GM12878 (cell line): ENCODE data around the gene COPS7A.

Source experiments
- FOXM1 ChIP-seq: IDR thresholded peaks from 2 replicates; pipeline ENCODE4 v1.6.1; 2012; ENCODE audit warnings: low read depth, mild to moderate bottlenecking, inconsistent platforms, low read length, moderate library complexity
- MEF2A ChIP-seq: IDR thresholded peaks from 2 replicates; pipeline ENCODE4 v1.6.1; 2011; ENCODE audit warnings: low read depth, mild to moderate bottlenecking, low read length, moderate library complexity; ENCODE audit not compliant: insufficient read depth
- SMC3 ChIP-seq: IDR thresholded peaks from 2 replicates; pipeline ENCODE4 v1.6.1; 2011; ENCODE audit warnings: low read length, improper control_type of control experiment, borderline replicate concordance

DNA sequence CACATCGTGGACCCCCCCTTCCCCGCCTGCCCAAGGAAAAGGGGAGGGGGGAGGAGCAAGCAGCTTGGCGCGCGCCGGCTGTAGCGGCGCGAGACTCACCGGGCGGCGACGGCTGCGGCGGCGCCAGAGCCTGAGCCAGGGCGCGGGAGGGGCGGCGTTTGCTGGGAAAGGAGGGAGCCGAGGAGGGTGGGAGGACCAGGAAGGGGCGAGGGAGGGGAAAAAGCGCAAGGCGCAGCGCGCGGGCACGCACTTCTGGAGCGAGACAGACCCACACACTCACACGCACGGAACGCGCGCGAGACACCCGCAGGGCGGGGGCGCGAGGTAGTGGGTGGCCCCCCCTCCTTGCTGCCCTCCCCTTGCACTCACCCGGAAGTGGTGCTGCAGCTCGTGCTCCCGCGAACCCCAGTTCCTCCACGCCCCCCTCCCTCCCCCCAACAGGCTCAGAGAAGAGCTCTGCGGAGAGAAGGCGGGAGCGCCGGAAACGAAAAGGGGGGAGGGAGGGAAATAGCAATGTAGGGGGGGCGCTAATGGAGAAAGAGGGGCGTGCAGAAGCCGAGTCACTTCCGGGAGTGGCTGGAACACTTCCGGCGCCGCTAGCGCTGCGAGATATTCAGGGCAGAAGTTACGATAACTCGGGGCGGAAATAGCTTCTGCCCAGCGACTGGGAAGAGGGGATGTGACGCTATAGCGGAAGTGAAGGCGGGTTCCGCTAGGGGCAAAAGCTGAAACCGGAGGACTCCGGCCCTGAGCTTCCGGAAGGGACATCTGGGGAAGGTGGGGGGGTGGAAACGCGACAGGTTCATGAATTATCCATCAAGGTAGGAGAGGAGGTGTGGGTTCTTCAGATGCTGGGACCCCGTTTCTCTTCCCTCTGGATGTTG, 34.6 kb upstream of the COPS7A start, which contains the start of gene ZNF384:
- no peak; the same call in 1 of the 2 replicates for TF ChIP-seq MEF2A
- no peak for TF ChIP-seq SMC3
- TF ChIP-seq FOXM1: no peak
